ENCODE measurements around the gene VPREB3. TPM values are rescaled to one million over a fixed set of nuclear protein-coding genes. Genes with fewer than 3 reads are reported as not detected.

Gene VPREB3
- total and polyA plus RNA-seq, 4 donors = 0.69 to 3.2 (median 1.8) TPM; not detected in 1

DNA sequence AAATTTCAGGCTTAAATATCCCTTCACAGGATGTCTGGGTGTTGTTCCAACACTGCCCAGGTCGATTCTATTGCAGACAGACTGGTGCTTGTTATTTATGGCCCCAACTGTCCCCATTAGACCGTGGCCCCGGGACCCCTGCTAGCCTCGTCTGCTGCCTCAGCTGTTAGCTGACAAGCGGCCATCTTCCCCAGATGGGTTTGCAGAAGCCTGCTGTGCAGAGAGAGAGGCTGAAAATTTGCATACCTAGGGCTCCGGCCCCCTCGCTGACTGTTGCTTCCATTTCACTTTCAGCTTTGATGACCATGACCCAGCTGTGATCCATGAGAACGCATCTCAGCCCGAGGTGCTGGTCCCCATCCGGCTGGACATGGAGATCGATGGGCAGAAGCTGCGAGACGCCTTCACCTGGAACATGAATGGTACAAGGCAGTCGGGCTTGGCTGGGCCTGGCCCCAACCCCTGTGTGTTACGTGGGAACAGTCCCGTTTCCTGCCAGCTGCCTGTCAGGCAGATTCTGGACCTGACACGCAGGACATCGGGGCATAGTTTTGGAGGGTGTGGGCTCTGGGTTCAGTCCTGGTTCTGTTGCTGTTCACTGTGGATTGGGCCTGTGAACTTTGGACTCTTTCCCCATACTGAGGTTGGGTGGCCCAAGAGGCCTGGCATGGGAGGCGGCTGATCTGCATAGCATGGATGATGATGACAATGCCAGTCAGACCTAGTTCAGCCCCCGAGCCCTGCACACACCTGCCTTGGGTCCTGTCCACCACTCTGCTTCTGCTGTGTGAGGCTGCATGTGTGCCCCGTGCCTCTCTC is 49.0 kb upstream of the VPREB3 start:
- H3K4me3 ChIP-seq (ENCODE audit: low read depth in 1 of 3, low read length in 3 of 3) = no peak overlapping the region
- 76% methylated on average over 21 of the region's 21 CpGs for WGBS
- TF ChIP-seq ATF3 (IDR thresholded peaks at IDR 0.05) (no peak), FOXA1 (IDR thresholded peaks at IDR 0.05) (no peak), SP1 (IDR thresholded peaks at IDR 0.05) (peak; percentile 66), HNF4A (conservative IDR thresholded peaks at IDR 0.05) (peak; percentile 80 to 93), RAD21 (IDR thresholded peaks at IDR 0.05) (no peak), EGR1 (IDR thresholded peaks at IDR 0.05; ENCODE audit: low read depth in 2 of 2) (no peak), TAF1 (conservative IDR thresholded peaks at IDR 0.05) (no peak), NR2F2 (IDR thresholded peaks at IDR 0.05) (no peak), YY1 (IDR thresholded peaks at IDR 0.05) (no peak), HNF4G (IDR thresholded peaks at IDR 0.05) (peak; percentile 77), CTCF (IDR thresholded peaks at IDR 0.05; ENCODE audit: low read depth, low read length, missing input control) (no peak), JUND (IDR thresholded peaks at IDR 0.05) (no peak), GABPA (IDR thresholded peaks at IDR 0.05 in 1 of 2, conservative IDR thresholded peaks at IDR 0.05 in 1 of 2) (no peak), RXRA (IDR thresholded peaks at IDR 0.05) (peak in 1 of 2 donors; percentile 47), FOXA2 (IDR thresholded peaks at IDR 0.05) (no peak)
- TF ChIP-seq, protein P1, sequence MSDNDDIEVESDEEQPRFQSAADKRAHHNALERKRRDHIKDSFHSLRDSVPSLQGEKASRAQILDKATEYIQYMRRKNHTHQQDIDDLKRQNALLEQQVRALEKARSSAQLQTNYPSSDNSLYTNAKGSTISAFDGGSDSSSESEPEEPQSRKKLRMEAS (IDR thresholded peaks at IDR 0.05) = no peak
- TF ChIP-seq, protein P2, sequence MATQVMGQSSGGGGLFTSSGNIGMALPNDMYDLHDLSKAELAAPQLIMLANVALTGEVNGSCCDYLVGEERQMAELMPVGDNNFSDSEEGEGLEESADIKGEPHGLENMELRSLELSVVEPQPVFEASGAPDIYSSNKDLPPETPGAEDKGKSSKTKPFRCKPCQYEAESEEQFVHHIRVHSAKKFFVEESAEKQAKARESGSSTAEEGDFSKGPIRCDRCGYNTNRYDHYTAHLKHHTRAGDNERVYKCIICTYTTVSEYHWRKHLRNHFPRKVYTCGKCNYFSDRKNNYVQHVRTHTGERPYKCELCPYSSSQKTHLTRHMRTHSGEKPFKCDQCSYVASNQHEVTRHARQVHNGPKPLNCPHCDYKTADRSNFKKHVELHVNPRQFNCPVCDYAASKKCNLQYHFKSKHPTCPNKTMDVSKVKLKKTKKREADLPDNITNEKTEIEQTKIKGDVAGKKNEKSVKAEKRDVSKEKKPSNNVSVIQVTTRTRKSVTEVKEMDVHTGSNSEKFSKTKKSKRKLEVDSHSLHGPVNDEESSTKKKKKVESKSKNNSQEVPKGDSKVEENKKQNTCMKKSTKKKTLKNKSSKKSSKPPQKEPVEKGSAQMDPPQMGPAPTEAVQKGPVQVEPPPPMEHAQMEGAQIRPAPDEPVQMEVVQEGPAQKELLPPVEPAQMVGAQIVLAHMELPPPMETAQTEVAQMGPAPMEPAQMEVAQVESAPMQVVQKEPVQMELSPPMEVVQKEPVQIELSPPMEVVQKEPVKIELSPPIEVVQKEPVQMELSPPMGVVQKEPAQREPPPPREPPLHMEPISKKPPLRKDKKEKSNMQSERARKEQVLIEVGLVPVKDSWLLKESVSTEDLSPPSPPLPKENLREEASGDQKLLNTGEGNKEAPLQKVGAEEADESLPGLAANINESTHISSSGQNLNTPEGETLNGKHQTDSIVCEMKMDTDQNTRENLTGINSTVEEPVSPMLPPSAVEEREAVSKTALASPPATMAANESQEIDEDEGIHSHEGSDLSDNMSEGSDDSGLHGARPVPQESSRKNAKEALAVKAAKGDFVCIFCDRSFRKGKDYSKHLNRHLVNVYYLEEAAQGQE (IDR thresholded peaks at IDR 0.05) = no peak
- TF ChIP-seq, protein P3, sequence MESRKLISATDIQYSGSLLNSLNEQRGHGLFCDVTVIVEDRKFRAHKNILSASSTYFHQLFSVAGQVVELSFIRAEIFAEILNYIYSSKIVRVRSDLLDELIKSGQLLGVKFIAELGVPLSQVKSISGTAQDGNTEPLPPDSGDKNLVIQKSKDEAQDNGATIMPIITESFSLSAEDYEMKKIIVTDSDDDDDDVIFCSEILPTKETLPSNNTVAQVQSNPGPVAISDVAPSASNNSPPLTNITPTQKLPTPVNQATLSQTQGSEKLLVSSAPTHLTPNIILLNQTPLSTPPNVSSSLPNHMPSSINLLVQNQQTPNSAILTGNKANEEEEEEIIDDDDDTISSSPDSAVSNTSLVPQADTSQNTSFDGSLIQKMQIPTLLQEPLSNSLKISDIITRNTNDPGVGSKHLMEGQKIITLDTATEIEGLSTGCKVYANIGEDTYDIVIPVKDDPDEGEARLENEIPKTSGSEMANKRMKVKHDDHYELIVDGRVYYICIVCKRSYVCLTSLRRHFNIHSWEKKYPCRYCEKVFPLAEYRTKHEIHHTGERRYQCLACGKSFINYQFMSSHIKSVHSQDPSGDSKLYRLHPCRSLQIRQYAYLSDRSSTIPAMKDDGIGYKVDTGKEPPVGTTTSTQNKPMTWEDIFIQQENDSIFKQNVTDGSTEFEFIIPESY (IDR thresholded peaks at IDR 0.05) = no peak

More for the DNA sequence above, 49.0 kb upstream of the VPREB3 start:
- Histone ChIP-seq H3K4me1 (ENCODE audit: control insufficient read depth in 4 of 4, insufficient read depth in 4 of 4, low read length in 3 of 4) (peaks cover 3 to 12% (median 9%) of the 10 kb centered on the region in 4 donors), H3K27me3 (ENCODE audit: control insufficient read depth in 4 of 4, insufficient read depth in 4 of 4, low read length in 3 of 4) (no peaks in the 10 kb centered on the region), H3K9ac (ENCODE audit: low read depth in 1 of 2, low read length in 2 of 2) (no peak overlapping the region), H3K9me3 (ENCODE audit: control insufficient read depth in 4 of 4, low read length in 3 of 4) (no peaks in the 10 kb centered on the region), H3K27ac (ENCODE audit: low read depth in 1 of 2, low read length in 2 of 2) (peak overlapping the region in 1 of 2 donors; percentile 25), H3K36me3 (ENCODE audit: control insufficient read depth in 4 of 4, insufficient read depth in 3 of 4, low read depth in 1 of 4, low read length in 3 of 4) (peaks cover 9 to 53% (median 26%) of the 10 kb centered on the region in 4 donors)
- no peak for DNase-seq (ENCODE audit: low spot score)
